Endometrium (tissue), 2 donors: ENCODE measurements around the gene RABGAP1L.
"Not testable (repeated sequence)": the region's sequence is repeated elsewhere in the genome, so short reads cannot be mapped to it uniquely, and the experiment has no call there.

Source experiments
- FAIRE-seq: peaks from 2 replicates; lab custom pipeline; 2012; peaks lifted over from hg19 to GRCh38; lab: Jason Lieb, UNC
- donor health status: control.
- donor health status: control.

The RABGAP1L gene

GRCh38 chr1:174815474-174815908, 656.2 kb downstream of the RABGAP1L start:
- FAIRE-seq, result no peak

GRCh38 chr1:174816621-174817020, 657.3 kb downstream of the RABGAP1L start:
- not testable (repeated sequence) for FAIRE-seq

DNA sequence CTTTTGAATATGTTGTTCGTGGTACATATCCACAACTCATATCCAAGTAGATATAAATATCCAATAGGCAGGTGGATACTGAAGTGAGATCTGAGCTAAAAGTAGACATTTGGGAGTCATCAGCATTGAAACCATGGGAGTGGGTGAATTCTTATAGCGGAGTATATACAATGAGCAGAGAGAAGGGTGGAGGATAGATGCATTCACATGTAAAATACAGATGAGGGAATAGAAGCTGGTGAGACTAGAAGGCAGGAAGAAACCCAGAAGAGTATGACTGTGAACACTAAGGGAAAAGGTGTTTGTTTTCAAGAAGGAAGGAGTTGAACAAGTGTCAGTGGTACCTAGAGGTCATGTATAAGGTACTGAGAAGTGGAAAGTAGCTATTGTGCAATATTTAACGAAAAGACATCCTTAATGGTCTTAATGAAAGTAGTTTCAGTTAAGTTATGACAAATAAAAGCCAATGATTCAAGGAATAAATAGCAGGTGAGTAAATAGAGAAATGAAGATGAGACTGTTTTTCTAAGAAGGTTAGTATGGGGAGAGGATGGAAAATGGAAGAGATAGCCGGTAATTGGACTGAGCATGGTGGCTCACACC, 658.8 kb downstream of the RABGAP1L start:
- FAIRE-seq, result no peak

DNA sequence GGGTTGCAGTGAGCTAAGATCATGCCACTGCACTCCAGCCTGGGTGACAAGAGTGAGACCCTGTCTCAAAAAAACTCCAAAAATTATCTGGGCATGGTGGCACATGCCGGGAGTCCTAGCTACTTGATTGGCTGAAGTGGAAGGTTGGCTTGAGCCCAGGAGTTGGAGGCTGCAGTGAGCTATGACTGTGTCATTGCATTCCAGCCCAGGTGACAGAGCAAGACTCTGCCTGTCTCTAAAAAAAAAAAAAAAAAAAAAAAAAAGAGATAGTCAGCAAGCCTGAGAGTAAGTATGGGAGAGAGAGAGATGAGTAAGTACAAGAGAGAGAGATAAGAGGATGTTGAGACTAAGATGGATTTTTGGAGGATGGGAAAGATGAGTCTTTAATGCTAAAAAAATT, 659.6 kb downstream of the RABGAP1L start:
- no peak for FAIRE-seq

GRCh38 chr1:174819596-174819995, 660.3 kb downstream of the RABGAP1L start:
- FAIRE-seq, result no peak

GRCh38 chr1:174825127-174825526, 665.8 kb downstream of the RABGAP1L start:
- FAIRE-seq, result no peak

DNA sequence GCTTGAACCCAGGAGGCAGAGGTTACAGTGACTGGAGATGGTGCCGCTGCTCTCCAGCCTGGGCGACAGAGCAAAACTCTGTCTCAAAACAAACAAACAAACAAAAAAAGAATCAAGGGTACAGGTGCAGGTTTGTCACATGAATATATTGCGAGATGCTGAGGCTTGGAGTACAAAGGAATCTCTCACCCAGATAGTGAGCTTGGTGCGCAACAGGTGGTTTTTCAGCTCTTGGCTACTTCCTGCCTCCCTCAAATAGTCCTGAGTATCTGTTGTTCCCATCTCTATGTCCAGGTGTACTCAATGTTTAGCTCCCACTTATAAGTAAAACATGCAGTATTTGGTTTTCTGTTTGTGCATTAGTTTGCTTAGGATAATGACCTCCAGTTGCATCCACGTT, 666.5 kb downstream of the RABGAP1L start:
- FAIRE-seq, result no peak

DNA sequence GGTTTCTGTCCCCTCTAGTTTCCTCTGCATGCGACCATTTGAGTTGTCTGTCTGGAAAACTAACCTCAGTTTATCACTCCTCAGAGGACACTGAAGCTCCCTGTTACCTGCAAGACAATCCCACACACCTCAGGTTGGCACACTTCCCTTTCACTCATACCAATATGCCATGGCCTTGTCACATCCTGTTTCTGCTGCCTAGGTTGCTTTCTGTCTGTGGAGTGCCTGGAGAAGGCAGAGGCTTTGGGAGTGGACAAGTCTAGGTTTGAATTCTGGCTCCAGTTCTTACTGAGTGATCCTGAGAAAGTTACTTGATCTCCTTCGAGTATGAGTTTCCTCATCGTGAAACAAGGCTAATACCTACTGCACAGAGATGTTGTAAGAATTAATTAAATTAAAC, 668.9 kb downstream of the RABGAP1L start:
- no peak for FAIRE-seq

- no peak for FAIRE-seq
These were observed 670.7 kb downstream of the RABGAP1L start for GRCh38 chr1:174829990-174830389.

DNA sequence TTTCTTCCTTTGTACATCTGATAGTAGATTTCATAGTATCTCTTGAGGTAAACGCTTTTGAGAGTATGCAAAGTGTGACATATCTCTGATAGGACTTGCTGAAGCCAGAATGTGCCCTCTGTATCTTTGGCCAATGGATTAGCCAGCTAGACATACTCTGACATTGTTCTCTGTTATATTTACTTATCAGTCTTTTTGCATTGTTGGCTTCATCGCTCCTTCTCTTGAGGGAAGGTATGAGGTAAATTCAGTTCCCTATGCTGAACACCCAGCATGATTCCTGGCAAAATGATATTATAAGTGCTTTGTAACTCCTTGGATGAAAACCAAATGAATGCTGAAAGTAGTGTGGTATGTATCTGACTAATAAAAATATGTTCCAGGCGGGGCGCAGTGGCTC, 677.2 kb downstream of the RABGAP1L start:
- FAIRE-seq, result no peak

GRCh38 chr1:174837386-174837785, 678.1 kb downstream of the RABGAP1L start:
- FAIRE-seq, result no peak

DNA sequence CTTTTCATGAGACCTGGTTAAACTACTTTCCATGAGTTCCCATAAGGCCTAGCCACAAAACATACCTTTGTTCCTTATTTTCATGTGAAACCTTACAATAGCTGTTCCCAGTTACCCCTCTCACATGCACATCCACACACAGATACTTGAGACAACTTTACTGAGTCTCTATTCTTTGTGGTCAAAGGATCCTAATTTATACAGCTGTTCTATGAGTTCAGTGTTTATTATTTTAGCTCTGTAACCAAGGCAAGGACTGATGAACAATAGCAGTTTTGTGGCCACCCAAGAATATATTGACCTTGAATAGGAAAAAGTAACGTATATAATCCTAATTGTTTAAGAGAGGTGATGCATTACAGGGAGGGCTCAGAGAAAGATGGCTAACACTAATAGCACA, 679.9 kb downstream of the RABGAP1L start:
- FAIRE-seq, result no peak

DNA sequence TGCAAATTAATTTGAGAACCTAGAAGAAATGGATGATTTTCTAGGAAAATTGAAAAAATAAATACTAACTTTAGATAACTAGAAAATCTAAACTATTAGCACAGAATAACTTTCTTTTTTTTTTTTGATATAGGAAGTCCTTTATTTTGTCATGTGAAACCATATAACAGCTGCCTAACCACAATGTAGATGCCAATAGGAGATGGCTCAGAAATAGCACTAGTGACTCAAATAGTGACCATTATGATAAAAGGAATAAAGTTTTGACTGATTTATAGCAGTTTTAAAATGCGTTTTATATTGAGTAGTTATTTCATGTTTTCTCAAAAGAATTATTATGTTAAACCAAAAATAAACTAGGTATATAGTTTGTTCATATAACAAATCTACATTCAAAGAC, 682.4 kb downstream of the RABGAP1L start:
- no peak for FAIRE-seq

DNA sequence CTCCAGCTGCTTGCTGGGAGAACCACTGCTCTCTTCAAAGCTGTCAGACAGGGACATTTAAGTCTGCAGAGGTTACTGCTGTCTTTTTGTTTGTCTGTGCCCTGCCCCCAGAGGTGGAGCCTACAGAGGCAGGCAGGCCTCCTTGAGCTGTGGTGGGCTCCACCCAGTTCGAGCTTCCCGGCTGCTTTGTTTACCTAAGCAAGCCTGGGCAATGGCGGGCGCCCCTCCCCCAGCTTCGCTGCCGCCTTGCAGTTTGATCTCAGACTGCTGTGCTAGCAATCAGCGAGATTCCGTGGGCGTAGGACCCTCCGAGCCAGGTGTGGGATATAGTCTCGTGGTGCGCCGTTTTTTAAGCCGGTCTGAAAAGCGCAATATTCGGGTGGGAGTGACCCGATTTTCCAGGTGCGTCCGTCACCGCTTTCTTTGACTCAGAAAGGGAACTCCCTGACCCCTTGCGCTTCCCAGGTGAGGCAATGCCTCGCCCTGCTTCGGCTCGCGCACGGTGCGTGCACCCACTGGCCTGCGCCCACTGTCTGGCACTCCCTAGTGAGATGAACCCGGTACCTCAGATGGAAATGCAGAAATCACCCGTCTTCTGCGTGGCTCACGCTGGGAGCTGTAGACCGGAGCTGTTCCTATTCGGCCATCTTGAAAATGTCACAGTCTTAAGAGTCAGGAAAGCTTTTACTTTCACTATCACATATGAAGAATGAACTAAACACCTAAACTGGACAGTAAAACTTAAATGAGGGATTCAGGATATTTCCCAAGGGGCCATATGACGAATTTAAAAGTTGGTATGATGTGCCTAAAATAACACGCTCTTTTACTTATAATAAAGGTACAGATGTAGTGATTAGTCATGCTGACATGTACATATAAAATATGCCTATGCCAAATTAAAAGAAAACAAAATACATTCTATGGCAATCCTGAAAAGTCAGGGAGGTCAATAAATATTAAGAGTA, 689.6 kb downstream of the RABGAP1L start:
- not testable (repeated sequence) for FAIRE-seq

DNA sequence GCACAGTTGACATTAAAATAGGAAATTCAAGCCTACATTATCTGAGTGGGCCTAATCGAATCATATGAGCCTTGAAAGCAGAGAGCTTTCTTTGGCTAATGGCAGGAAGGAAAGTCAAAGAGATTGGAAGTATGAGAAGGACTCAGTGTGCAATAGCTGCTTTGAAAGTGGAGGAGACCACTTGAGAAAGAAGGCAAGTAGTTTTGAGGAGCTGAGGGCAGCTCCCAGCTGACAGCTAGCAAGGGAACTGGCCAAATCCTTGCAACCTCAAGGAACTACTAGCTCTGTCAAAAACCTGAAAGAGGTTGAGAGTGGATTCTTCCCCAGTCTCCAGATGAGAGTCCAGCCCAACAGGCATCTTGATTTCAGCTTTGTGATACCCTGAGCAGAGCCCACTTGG, 691.4 kb downstream of the RABGAP1L start:
- no peak for FAIRE-seq

- no peak for FAIRE-seq
These were observed 699.0 kb downstream of the RABGAP1L start for GRCh38 chr1:174858301-174858700.

- no peak for FAIRE-seq
These were observed 711.0 kb downstream of the RABGAP1L start for GRCh38 chr1:174870319-174870718.

DNA sequence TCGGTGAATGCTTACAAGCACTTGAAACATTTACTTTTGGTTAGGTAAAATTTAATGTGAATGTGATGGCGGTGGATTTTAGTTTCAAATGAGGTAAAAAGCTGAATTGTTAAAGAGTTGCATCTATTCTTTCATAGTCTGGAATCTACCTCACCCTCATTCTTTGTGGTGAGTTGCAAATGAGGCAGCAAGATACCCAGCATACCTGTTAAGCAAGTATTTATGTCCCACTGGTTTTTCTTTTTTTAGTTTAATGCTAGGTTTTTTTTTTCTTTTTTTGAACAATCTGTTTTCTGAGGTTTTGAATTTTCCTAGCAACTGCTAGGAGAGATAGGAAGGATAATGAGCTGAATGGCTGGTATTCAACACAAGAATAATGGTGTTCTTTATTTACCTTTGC, 712.6 kb downstream of the RABGAP1L start:
- no peak for FAIRE-seq

GRCh38 chr1:174872615-174873058, 713.3 kb downstream of the RABGAP1L start:
- FAIRE-seq, result no peak

DNA sequence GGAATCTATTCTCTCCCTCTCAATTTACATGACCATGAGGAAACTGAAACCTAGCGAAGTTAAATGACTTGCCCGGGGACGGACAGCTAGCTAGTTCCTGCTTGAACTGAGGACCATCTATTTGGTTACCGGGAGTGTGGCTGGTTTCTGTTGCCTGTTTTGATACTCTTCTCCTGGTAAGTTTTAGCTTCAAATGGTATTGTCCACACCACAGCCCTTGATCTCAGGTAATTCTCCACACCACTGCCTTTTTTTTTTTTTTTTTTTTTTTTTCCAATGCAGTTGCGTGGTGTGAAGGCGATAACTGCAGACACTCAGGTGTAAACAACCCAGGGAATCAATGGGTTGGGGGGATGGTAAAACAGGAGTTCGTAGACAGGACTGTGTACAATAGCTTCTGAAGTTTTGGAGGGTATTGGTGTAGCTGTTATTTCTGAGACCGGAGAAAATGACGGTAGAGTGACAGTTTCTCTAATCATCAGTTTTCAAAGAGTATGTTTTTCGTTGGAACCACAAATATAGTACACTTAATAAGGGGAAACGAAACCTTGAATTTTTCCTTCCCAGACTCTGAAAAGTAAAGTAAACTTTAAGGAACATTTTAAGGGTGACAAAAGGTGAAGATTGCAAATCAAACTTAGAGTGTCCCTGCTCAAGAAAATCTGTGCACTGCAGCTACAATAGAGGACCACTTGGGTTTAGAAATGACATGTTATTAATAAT, 715.2 kb downstream of the RABGAP1L start:
- no peak for FAIRE-seq

GRCh38 chr1:174875306-174875705, 716.0 kb downstream of the RABGAP1L start:
- FAIRE-seq, result no peak

- FAIRE-seq, result no peak
These were observed 717.9 kb downstream of the RABGAP1L start for GRCh38 chr1:174877208-174877673.

DNA sequence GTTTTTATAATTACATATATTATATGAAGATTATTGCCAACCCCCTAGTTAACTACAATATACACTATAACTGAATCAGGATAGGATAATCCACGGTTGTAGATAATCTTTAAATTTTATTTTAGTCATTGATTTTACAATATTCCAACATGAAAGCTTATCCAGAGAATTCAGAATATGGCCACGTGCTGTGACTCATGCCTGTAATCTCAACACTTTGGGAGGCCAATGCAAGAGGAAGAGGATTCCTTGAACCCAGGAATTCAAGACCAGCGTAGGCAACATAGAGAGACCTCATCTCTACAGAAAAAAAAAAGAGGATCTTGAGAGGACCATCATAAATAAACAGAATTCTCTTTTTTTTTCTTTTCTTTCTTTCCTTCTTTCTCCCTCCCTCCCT, 720.9 kb downstream of the RABGAP1L start:
- FAIRE-seq, result no peak
